GM21526 (cell line): ENCODE results near the gene BSG.

Experiments
- ATAC-seq: cut with Tn5 transposase; IDR thresholded peaks from one replicate; pipeline ENCODE4 v1.9.1; 2021; ENCODE audit warnings: moderate library complexity; ENCODE audit not compliant: unreplicated experiment, low FRiP score

The BSG gene

DNA sequence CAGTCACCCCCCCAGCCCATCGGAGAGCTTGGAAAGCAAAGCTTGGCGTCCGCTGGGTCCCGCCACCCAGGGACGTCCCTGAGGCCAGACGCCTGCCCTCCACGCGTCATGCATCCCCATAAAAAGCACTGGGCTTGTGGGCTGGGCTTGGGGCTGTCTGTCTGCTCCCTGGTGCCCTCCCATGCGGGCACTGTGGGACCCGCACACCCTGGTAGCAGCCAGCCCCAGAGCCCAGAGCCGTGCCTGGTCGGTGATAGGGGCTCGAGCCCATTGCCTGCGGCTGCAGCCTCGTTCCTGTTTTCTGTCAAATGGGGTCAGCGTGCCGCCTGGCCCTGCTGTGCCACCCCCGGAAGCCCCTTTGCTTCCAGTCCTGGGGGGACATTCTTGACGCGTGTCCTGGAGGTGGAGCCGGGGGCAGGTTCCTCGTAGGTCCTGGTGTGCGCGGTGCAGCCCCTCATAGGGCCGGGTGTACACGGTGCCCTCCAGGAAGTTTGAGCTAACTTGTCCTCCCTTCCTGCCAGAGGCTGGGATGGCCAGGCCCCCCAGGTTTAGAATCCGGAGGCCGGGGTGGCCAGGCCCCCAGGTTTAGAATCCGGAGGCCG is 32.9 kb upstream of the BSG start:
- no peak for ATAC-seq

DNA sequence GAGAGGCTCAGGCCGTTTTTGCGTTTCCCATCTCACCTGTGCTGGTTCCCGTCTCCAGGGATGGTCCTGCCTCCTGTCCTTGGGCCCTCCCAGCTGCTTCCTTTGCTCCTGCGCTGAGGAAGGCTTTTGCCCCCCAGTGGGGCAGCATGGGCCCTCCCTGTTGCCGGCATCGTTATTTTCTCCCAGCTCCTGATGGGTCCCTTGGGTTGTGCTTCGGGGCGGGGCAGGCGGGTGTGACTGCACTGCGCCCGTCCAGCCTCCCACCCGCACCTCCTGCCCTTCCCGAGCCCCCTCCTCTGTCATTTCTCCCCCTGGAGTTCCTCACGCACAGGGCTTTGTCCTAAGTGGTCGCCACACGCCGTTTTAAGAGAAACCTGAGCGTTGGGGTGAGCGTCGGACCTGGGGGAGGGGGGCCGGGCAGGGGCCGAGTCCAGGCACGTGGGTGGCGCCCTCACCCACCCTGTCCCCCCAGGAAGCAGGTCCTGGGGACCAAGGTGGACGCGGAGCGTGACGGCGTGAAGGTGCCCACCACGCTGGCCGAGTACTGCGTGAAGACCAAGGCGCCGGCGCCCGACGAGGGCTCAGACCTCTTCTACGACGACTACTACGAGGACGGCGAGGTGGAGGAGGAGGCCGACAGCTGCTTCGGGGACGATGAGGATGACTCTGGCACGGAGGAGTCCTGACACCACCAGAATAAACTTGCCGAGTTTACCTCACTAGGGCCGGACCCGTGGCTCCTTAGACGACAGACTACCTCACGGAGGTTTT is 31.3 kb upstream of the BSG start:
- ATAC-seq, result no peak

GRCh38 chr19:541699-542098 is 30.7 kb upstream of the BSG start:
- ATAC-seq, result no peak

DNA sequence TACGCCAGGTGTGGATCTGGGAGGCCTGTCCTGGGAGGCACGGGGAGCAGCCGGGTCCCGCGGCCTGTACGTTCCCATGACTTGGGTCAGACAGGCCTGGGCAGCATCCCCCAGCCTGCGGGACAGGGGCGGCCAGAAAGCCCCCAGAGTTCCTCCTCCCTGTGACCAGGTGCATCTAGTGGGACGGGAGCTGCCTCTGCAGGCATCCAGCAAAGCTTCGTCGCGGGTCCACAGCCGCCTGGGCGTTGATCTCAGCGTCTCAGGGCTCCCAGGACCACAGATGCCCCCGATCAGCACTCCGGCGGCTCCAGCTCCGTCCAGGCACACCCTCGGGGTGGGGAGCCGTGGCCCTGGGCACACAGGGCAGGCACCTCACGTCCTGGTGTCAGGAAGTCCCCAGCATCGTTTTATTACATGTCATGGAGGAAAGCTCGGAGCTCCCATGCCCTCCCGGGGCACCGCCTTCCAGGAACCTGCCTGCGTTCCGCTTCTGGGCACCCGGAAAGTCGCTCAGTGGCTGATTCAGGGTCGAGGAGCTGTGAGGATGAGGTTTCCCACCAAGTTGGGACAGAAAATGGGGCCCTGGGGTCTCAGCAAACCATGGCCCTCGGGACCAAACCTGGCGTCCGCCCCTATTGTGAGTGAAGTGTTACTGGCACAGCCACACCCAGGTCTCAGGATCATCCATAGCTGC is 30.1 kb upstream of the BSG start:
- no peak for ATAC-seq

DNA sequence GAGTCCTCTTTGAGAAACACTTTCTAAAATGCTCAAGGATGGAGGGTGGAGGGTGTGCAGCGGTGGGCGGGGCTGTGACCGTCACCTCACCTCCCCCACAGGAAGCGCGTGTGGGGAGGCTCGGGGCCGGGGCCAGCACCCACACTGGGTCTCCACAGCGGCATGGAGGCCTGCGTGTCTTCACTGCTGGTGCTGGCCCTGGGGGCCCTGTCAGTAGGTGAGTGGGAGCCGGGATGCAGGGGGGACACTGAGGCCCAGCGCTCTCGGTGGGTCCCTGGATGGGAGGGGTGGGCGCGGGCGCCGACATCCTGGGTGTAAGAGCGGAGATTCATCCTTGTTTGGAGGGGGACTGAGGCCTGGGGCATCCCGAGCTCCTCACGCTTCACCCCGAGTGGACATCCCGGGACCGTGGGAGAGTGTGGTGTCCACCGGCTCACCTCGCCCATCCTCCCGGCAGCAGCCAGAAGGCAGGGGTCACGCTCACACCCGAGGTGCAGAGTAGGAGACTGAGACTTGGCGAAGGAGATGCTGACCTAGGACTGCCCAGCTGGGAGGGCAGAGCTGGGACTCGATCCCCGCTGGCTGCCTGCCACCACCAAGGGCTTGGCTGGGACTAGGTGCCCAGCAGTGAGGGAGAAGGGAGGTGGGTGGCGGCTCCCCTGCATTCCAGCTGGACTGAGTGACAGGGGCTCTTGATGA is 28.3 kb upstream of the BSG start, which contains the start of gene GZMM:
GZMM (plus strand) TSS at position 144 of the 699 bp plus-strand sequence; CDS start at position 163, 19 bp downstream.
- ATAC-seq, result no peak

GRCh38 chr19:547117-547516 is 25.3 kb upstream of the BSG start:
- no peak for ATAC-seq

- no peak for ATAC-seq
Measured at GRCh38 chr19:547836-548720, 24.3 kb upstream of the BSG start.

DNA sequence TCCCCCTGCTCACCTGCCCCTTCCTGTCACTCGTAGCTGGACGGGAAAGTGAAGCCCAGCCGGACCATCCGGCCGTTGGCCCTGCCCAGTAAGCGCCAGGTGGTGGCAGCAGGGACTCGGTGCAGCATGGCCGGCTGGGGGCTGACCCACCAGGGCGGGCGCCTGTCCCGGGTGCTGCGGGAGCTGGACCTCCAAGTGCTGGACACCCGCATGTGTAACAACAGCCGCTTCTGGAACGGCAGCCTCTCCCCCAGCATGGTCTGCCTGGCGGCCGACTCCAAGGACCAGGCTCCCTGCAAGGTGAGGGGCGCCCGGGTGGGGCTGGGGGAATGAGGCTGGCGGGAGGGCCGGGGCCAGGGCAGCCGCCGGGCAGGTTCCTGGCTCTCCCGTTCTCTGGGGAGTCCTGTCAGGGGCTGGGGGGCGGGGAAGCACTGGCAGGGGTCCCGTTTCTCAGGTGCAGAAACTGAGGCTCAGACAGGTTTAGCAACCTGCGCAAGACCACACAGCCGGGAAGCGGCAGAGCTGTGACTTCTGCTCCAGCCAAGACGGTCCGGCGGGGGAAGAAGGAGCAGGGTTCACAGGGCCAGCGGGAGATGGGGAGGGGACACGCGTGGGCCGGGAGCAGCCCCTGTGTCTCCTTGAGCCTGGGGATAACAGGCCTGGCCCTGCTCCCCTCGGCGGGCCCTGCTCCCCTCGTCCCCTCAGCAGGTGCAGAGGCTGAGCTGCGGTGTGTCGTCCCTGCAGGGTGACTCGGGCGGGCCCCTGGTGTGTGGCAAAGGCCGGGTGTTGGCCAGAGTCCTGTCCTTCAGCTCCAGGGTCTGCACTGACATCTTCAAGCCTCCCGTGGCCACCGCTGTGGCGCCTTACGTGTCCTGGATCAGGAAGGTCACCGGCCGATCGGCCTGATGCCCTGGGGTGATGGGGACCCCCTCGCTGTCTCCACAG is 23.2 kb upstream of the BSG start:
- ATAC-seq, result no peak

GRCh38 chr19:554817-555216 is 17.6 kb upstream of the BSG start:
- no peak for ATAC-seq

GRCh38 chr19:555474-555808 is 17.0 kb upstream of the BSG start:
- no peak for ATAC-seq

DNA sequence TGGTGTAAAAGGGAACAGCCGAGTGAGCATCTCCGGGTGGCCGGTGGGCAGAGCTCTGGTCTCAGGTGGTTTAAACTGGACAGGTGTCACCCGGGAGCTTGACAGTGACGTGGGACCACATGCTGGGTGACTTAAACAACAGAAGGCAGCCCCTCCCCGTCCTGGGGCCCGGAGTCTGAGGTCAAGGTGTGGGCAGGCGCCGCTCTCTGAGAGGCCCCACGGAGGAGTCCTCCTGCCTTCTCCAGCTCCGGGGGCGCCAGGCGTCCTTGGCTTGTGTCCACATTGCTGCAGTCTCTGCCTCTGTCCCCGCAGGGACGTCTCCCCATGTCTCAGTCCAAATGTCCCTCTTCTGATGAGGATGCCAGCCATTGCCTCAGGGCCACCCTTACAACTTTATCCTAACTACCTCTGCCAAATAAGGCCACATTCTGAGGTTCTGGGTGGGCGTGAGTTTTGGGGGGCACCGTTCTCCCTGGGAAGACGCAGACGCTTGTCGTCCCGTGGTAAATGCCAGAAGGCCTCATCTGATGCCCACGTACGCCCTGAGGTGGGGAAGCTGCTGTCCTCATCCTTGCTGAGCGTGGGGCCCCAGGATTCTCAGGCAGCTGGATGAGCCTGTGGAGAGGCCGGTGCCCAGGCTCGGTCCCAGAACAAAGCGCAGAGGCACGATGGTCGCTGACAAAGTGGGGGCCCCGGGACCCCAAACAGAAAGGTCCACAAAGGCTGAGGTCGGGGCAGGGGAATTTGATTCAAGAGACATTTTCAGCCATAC is 15.6 kb upstream of the BSG start:
- no peak for ATAC-seq

- ATAC-seq, result no peak
Measured at GRCh38 chr19:558770-559439, 13.5 kb upstream of the BSG start.

DNA sequence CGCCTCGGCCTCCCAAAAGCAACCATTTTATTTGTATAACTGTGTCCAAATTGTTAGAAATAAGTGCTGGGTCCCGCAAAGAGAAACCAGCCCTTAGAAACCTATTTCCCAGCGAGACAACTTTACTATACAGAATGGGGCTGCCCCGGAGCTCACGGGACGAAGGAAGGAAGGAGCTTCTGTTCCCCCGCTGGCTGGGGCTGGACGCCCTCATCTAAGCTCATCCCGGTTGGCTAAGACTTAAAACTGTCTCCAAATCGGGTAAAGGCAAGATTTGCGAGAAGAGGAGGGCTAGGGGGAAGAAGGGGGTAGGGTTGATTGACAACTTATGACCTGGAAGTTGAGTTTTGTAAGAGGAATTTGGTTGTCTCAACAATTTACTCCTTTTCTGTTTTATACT is 12.3 kb upstream of the BSG start:
- no peak for ATAC-seq

DNA sequence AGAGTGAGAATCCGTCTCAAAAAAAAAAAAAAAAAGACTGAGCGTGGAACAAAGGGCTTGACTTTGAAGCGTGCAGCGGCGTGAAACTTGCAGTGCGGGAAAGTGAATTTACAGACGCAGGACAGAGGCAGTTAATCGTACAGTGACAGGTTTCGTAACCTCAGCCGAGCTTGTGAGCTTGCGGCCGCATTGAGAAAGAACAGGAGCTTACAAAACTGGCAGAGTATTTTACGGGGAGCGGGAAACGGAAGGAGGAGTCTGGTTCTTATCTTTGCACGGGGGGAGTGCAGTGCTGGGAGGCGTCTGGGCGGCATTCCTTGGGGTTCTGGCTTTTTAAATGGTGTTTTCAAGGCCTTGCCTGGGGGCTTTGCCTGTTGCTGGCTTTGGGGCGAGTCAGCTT is 6.0 kb upstream of the BSG start:
- no peak for ATAC-seq

DNA sequence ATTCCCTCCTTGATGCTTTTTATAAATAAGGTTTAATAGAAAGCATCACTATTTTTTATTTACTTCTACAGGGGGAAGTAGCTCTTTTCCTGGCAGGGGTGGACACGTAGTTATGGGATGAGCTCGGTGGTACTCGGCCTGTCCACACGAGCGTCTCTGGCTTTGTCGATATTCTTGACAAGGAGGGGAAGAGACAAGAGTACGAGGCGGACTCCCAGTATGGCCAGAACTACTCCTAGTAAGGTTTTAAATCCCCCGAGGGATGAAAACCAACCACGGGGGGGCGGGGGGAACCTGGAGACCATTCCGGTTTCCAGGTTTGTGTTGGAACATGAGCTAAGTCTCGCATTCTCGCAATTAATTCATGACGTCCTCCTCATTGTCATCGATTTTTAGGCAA is 5.6 kb upstream of the BSG start:
- no peak for ATAC-seq

DNA sequence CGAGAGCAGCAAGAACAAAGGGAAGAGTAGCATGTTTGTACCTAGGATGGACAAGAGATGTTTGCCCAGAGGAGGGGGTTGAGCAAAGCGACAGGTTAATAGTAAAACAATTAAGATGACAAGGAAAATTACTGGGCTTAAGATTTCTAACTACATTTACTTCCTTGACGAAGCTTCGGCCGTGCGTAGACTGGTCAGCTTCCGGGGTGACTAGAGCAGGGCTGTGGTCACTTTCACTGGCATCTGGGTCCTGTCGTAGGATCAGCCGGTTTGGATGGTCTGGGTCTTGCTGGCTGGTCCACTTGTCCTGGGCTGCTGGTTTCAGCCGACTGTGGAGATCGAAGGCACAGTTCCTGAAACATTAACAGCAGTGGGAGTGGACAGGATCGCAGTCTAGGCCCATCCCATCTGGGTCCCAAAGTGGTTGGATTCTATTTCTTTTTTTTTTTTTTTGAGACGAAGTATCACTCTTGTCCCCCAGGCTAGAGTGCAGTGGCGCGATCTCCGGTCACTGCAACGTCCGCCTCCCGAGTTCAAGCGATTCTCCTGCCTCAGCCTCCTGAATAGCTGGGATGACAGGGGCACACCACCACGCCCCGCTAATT is 5.0 kb upstream of the BSG start:
- ATAC-seq, result no peak

GRCh38 chr19:570251-570686 is 2.1 kb upstream of the BSG start:
- no peak for ATAC-seq
